ENCODE measurements around the gene DLG2.

DNA sequence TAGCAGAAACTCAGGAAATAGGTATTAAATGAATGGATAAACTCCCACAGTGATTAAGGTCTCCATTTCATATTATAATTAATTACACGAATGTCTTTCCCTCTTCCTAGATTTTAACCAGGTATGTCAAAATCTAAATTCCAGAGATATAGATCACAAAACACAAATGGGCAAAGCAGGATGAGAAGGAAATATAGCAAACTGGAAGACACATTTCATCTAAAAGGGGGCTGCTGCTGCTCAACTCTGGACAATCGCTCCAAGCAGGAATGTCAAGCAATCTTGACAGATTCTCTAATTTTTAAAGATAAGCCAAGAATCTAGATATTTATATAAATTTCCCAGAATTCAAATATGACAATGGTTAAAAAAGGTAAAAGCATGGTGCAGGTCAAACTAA, 1786.8 kb downstream of the DLG2 start:
- TF ChIP-seq, protein P1, sequence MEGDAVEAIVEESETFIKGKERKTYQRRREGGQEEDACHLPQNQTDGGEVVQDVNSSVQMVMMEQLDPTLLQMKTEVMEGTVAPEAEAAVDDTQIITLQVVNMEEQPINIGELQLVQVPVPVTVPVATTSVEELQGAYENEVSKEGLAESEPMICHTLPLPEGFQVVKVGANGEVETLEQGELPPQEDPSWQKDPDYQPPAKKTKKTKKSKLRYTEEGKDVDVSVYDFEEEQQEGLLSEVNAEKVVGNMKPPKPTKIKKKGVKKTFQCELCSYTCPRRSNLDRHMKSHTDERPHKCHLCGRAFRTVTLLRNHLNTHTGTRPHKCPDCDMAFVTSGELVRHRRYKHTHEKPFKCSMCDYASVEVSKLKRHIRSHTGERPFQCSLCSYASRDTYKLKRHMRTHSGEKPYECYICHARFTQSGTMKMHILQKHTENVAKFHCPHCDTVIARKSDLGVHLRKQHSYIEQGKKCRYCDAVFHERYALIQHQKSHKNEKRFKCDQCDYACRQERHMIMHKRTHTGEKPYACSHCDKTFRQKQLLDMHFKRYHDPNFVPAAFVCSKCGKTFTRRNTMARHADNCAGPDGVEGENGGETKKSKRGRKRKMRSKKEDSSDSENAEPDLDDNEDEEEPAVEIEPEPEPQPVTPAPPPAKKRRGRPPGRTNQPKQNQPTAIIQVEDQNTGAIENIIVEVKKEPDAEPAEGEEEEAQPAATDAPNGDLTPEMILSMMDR (IDR thresholded peaks at IDR 0.05; ENCODE audit: extremely low read depth in 1 of 2, insufficient read depth in 1 of 2, low read depth in 1 of 2, low read length in 2 of 2) = no peak
- no peak for TF ChIP-seq EZH2 (IDR thresholded peaks at IDR 0.05; ENCODE audit: borderline replicate concordance, low read depth, low read length, severe bottlenecking)
- TF ChIP-seq POLR2A (IDR thresholded peaks at IDR 0.05; ENCODE audit: low read depth, low read length) = no peak
- TF ChIP-seq MYC (IDR thresholded peaks at IDR 0.05; ENCODE audit: low read depth, low read length) = no peak
